NCI-H524 treated with DMSO at 0.1 percent for 48 hours (cell line): ENCODE results near the gene POLH.
"Not testable (repeated sequence)": the region's sequence is repeated elsewhere in the genome, so short reads cannot be mapped to it uniquely, and the experiment has no call there.

Experiments
- DNase-seq: peaks from one replicate; lab custom pipeline; 2025; lab: John Stamatoyannopoulos, UW

POLH gene

GRCh38 chr6:43630980-43631619, 55.1 kb downstream of the POLH start:
- DNase-seq, result no peak

GRCh38 chr6:43633002-43633401, 57.0 kb downstream of the POLH start:
- DNase-seq, result not testable (repeated sequence)

- peak; percentile 99 for DNase-seq
Measured at GRCh38 chr6:43634702-43635303, 58.8 kb downstream of the POLH start.

- DNase-seq, result peak; percentile 45
Measured at GRCh38 chr6:43635387-43636307, 59.7 kb downstream of the POLH start, which contains the start of gene MAD2L1BP. TSS of gene MAD2L1BP (plus strand) at chr6:43635840. CDS start at chr6:43635876, 36 bp downstream.

- DNase-seq, result no peak
Measured at GRCh38 chr6:43636308-43636659, 60.3 kb downstream of the POLH start.

- no peak for DNase-seq
Measured at GRCh38 chr6:43639984-43640800, 64.2 kb downstream of the POLH start.

GRCh38 chr6:43644940-43645612, 69.1 kb downstream of the POLH start, which contains the start of gene RSPH9:
TSS of gene RSPH9 (plus strand) at chr6:43645036. CDS start at chr6:43645099, 63 bp downstream.
- DNase-seq, result no peak

GRCh38 chr6:43645613-43645964, 69.6 kb downstream of the POLH start:
- no peak for DNase-seq

GRCh38 chr6:43647613-43648012, 71.6 kb downstream of the POLH start:
- DNase-seq, result no peak

GRCh38 chr6:43648248-43648647, 72.3 kb downstream of the POLH start:
- no peak for DNase-seq

GRCh38 chr6:43652822-43653221, 76.8 kb downstream of the POLH start:
- DNase-seq, result not testable (repeated sequence)

GRCh38 chr6:43657221-43657802, 81.3 kb downstream of the POLH start:
- no peak for DNase-seq

GRCh38 chr6:43658161-43658560, 82.2 kb downstream of the POLH start:
- DNase-seq, result no peak

GRCh38 chr6:43662948-43663347, 87.0 kb downstream of the POLH start:
- DNase-seq, result not testable (repeated sequence)
